RPMI8226 (cell line): ENCODE results near the gene LNPK.
"Not testable (repeated sequence)": the region's sequence is repeated elsewhere in the genome, so short reads cannot be mapped to it uniquely, and the experiment has no call there.

Experiments used
- DNase-seq: peaks from one replicate; pipeline ENCODE4 v3.0.0-alpha.2; 2015

The LNPK gene

GRCh38 chr2:176001916-176002687 is at the start of gene LNPK:
TSS of gene LNPK (minus strand) at chr2:176002267. CDS start at chr2:175995584, 6,683 bp downstream.
- DNase-seq = peak; percentile 93

- no peak for DNase-seq
Observed at GRCh38 chr2:176039375-176039774, 37.3 kb upstream of the LNPK start.

GRCh38 chr2:176038694-176039093 is 36.6 kb upstream of the LNPK start:
- no peak for DNase-seq

- no peak for DNase-seq
Observed at GRCh38 chr2:176035013-176035691, 33.1 kb upstream of the LNPK start.

GRCh38 chr2:176027806-176028205 is 25.7 kb upstream of the LNPK start:
- no peak for DNase-seq

- DNase-seq = no peak
Observed at GRCh38 chr2:176025932-176026331, 23.9 kb upstream of the LNPK start.

GRCh38 chr2:176024083-176024482 is 22.0 kb upstream of the LNPK start:
- DNase-seq = no peak

GRCh38 chr2:176022048-176022447 is 20.0 kb upstream of the LNPK start:
- DNase-seq = no peak

- DNase-seq = no peak
Observed at GRCh38 chr2:176020400-176020799, 18.3 kb upstream of the LNPK start.

GRCh38 chr2:176018708-176019107 is 16.6 kb upstream of the LNPK start:
- no peak for DNase-seq

- DNase-seq = no peak
Observed at GRCh38 chr2:176009445-176009844, 7.4 kb upstream of the LNPK start.

GRCh38 chr2:176004934-176005333 is 2.9 kb upstream of the LNPK start:
- no peak for DNase-seq

- no peak for DNase-seq
Observed at GRCh38 chr2:176003958-176004357, 1.9 kb upstream of the LNPK start.

- no peak for DNase-seq
Observed at GRCh38 chr2:176002688-176003210, 682 bp upstream of the LNPK start.

- DNase-seq = peak; percentile 58
Observed at GRCh38 chr2:176001281-176001915, 669 bp downstream of the LNPK start.

GRCh38 chr2:175999283-175999819 is 2.7 kb downstream of the LNPK start:
- DNase-seq = no peak

- no peak for DNase-seq
Observed at GRCh38 chr2:175990099-175990498, 12.0 kb downstream of the LNPK start.

- DNase-seq = not testable (repeated sequence)
Observed at GRCh38 chr2:175987126-175987525, 14.9 kb downstream of the LNPK start.

GRCh38 chr2:175984846-175985245 is 17.2 kb downstream of the LNPK start:
- DNase-seq = no peak

- DNase-seq = no peak
Observed at GRCh38 chr2:175981551-175981950, 20.5 kb downstream of the LNPK start.

- no peak for DNase-seq
Observed at GRCh38 chr2:175976391-175977157, 25.5 kb downstream of the LNPK start.

- DNase-seq = no peak
Observed at GRCh38 chr2:175973373-175973772, 28.7 kb downstream of the LNPK start.

- no peak for DNase-seq
Observed at GRCh38 chr2:175966839-175967238, 35.2 kb downstream of the LNPK start.
